ENCODE measurements around the gene ALDH7A1. TPM values are rescaled to one million over a fixed set of nuclear protein-coding genes. Genes with fewer than 3 reads are reported as not detected.
A peak's percentile ranks its signal among the peaks of the same experiment; 100 is the strongest.

ALDH7A1 gene
- total RNA-seq, 5 donors from 2014 or later (not counting 1 experiment from before 2014, with no cell fraction given), result 1.2 to 3.3 (median 2.1) TPM

GRCh38 chr5:126508251-126508961, 86.6 kb downstream of the ALDH7A1 start:
- Mint-ChIP-seq H3K4me1 (peaks cover 51 to 60% (median 54%) of the 10 kb centered on the region in 3 donors), H3K27me3 (no peaks in the 10 kb centered on the region), H3K27ac (peak overlapping the region; percentile 96 to 98), H3K36me3 (no peaks in the 10 kb centered on the region), H3K9me3 (no peaks in the 10 kb centered on the region), H3K4me3 (peak overlapping the region; percentile 74 to 80 (median 76))
- ATAC-seq (replicated peaks in 1 of 4) (peak; percentile 40 to 60 (median 54)), DNase-seq (peak in 5 of 35 experiments; percentile 8 to 58 (median 18))
- Histone ChIP-seq H3K27me3 (replicated peaks in 1 of 2; ENCODE audit: control insufficient read depth in 2 of 2, extremely low read depth in 1 of 2, insufficient read depth in 2 of 2, low read length in 1 of 2) (no peaks in the 10 kb centered on the region), H3K9me3 (no peaks in the 10 kb centered on the region), H3K4me1 (ENCODE audit: control insufficient read depth in 1 of 2, extremely low read depth in 1 of 2, insufficient read depth in 2 of 2, low read length in 2 of 2) (peaks cover 14 to 24% of the 10 kb centered on the region in 2 experiments), H3K36me3 (ENCODE audit: control insufficient read depth in 2 of 2, extremely low read depth in 1 of 2, insufficient read depth in 1 of 2, low read length in 1 of 2) (no peaks in the 10 kb centered on the region), H3K27ac (ENCODE audit: low read length) (peak overlapping the region; percentile 59), H3K4me3 (ENCODE audit: control insufficient read depth in 1 of 2, extremely low read depth in 1 of 2, low read length in 1 of 2) (peak overlapping the region; percentile 1 to 32)
- POLR2A ChIA-PET, result interaction anchor here in 1 of 2 donors (0.6 kb wide), 1 partner anchor 270 kb away, joined by 4 read pairs; no protein-coding TSS in a partner anchor
- WGBS (ENCODE audit: insufficient coverage), result 73% methylated on average over 5 of the region's 13 CpGs
- CTCF ChIA-PET, result interaction anchor here in 1 of 2 donors (1.0 kb wide), 1 partner anchor 9 kb away, joined by 3 read pairs; no protein-coding TSS in a partner anchor

GRCh38 chr5:126506079-126506478, 88.9 kb downstream of the ALDH7A1 start:
- peaks cover 46 to 55% (median 50%) of the 10 kb centered on the region in 3 donors for H3K4me1 Mint-ChIP-seq
- ChIA-PET CTCF (no interaction called here), POLR2A (no interaction called here)
- H3K27ac ChIP-seq (ENCODE audit: low read length), result no peak overlapping the region
- no peaks in the 10 kb centered on the region for H3K9me3 Mint-ChIP-seq
- no peaks in the 10 kb centered on the region for H3K27me3 ChIP-seq (replicated peaks in 1 of 2; ENCODE audit: control insufficient read depth in 2 of 2, extremely low read depth in 1 of 2, insufficient read depth in 2 of 2, low read length in 1 of 2)
- H3K36me3 ChIP-seq (ENCODE audit: control insufficient read depth in 2 of 2, extremely low read depth in 1 of 2, insufficient read depth in 1 of 2, low read length in 1 of 2), result no peaks in the 10 kb centered on the region
- ATAC-seq (replicated peaks in 1 of 4) (no peak), DNase-seq (no peak)
- no CpG with 5 or more reads among the region's 4 CpGs for whole genome bisulfite sequencing (ENCODE audit: insufficient coverage)
- H3K36me3 Mint-ChIP-seq, result no peaks in the 10 kb centered on the region
- no peaks in the 10 kb centered on the region for H3K27me3 Mint-ChIP-seq
- no peak overlapping the region for H3K4me3 Mint-ChIP-seq
- no peaks in the 10 kb centered on the region for H3K9me3 ChIP-seq
- H3K4me3 ChIP-seq (ENCODE audit: control insufficient read depth in 1 of 2, extremely low read depth in 1 of 2, low read length in 1 of 2), result no peak overlapping the region
- no peak overlapping the region for H3K27ac Mint-ChIP-seq
- peaks cover 14 to 24% of the 10 kb centered on the region in 2 experiments for H3K4me1 ChIP-seq (ENCODE audit: control insufficient read depth in 1 of 2, extremely low read depth in 1 of 2, insufficient read depth in 2 of 2, low read length in 2 of 2)

- DNase-seq (peak in 21 of 35 experiments; percentile 8 to 79 (median 22)), ATAC-seq (replicated peaks in 1 of 4) (peak; percentile 19 to 79 (median 52))
- H3K27ac ChIP-seq (ENCODE audit: low read length), result peak overlapping the region; percentile 41
- no peaks in the 10 kb centered on the region for H3K27me3 ChIP-seq (replicated peaks in 1 of 2; ENCODE audit: control insufficient read depth in 2 of 2, extremely low read depth in 1 of 2, insufficient read depth in 2 of 2, low read length in 1 of 2)
- Mint-ChIP-seq H3K4me1 (peaks cover 34 to 47% (median 46%) of the 10 kb centered on the region in 3 donors), H3K4me3 (no peak overlapping the region), H3K27ac (peak overlapping the region in 1 of 2 donors; percentile 64), H3K9me3 (no peaks in the 10 kb centered on the region), H3K36me3 (no peaks in the 10 kb centered on the region), H3K27me3 (no peaks in the 10 kb centered on the region)
- no peak overlapping the region for H3K4me3 ChIP-seq (ENCODE audit: control insufficient read depth in 1 of 2, extremely low read depth in 1 of 2, low read length in 1 of 2)
- ChIA-PET CTCF (no interaction called here), POLR2A (interaction anchor here in 1 of 2 donors (0.7 kb wide), 1 partner anchor 161 kb away, joined by 3 read pairs; no protein-coding TSS in a partner anchor)
- no peaks in the 10 kb centered on the region for H3K36me3 ChIP-seq (ENCODE audit: control insufficient read depth in 2 of 2, extremely low read depth in 1 of 2, insufficient read depth in 1 of 2, low read length in 1 of 2)
- WGBS (ENCODE audit: insufficient coverage), result 27% methylated on average over 2 of the region's 5 CpGs
- H3K9me3 ChIP-seq, result no peaks in the 10 kb centered on the region
- H3K4me1 ChIP-seq (ENCODE audit: control insufficient read depth in 1 of 2, extremely low read depth in 1 of 2, insufficient read depth in 2 of 2, low read length in 2 of 2), result peaks cover 7 to 20% of the 10 kb centered on the region in 2 experiments
These were observed 91.4 kb downstream of the ALDH7A1 start for GRCh38 chr5:126503602-126504104.

DNA sequence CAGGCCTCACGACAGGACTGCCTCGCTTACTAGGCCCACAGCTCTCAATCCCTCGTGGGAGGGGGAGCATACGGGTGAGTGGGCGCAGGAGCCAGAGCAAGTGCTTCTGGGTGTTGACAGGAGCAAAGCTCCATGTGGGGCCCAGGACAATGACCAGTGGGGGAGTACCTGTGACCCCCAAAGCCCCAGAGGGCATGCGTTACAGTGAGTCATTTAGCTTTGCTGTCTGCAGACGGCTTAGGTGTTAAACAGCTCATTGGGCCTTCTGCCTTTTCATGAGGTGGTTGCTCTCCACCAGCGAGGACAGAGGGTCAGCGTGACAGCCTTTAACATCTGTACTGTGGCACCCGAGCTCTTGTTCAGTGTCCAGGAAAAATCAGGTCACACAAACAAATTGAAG, 93.6 kb downstream of the ALDH7A1 start:
- no peak overlapping the region for H3K27ac ChIP-seq (ENCODE audit: low read length)
- POLR2A ChIA-PET, result no interaction called here
- H3K27ac Mint-ChIP-seq, result no peak overlapping the region
- H3K27me3 ChIP-seq (replicated peaks in 1 of 2; ENCODE audit: control insufficient read depth in 2 of 2, extremely low read depth in 1 of 2, insufficient read depth in 2 of 2, low read length in 1 of 2), result no peaks in the 10 kb centered on the region
- CTCF ChIA-PET, result interaction anchor here (0.6 to 3.2 kb wide), 10 partner anchors 11 to 301 kb away, joined by 3 to 24 read pairs (median 8); partner anchors contain the start of gene GRAMD2B (in 1 of the 2)
- no peak overlapping the region for H3K4me3 ChIP-seq (ENCODE audit: control insufficient read depth in 1 of 2, extremely low read depth in 1 of 2, low read length in 1 of 2)
- H3K4me1 Mint-ChIP-seq, result peaks cover 12 to 36% (median 29%) of the 10 kb centered on the region in 3 donors
- H3K27me3 Mint-ChIP-seq, result no peaks in the 10 kb centered on the region
- DNase-seq (no peak), ATAC-seq (replicated peaks in 1 of 4) (no peak)
- no peak overlapping the region for H3K4me3 Mint-ChIP-seq
- 94% methylated on average over 7 of the region's 10 CpGs for WGBS (ENCODE audit: insufficient coverage)
- H3K36me3 ChIP-seq (ENCODE audit: control insufficient read depth in 2 of 2, extremely low read depth in 1 of 2, insufficient read depth in 1 of 2, low read length in 1 of 2), result no peaks in the 10 kb centered on the region
- H3K9me3 Mint-ChIP-seq, result no peaks in the 10 kb centered on the region
- no peaks in the 10 kb centered on the region for H3K9me3 ChIP-seq
- H3K36me3 Mint-ChIP-seq, result no peaks in the 10 kb centered on the region
- peaks cover 5 to 9% of the 10 kb centered on the region in 2 experiments for H3K4me1 ChIP-seq (ENCODE audit: control insufficient read depth in 1 of 2, extremely low read depth in 1 of 2, insufficient read depth in 2 of 2, low read length in 2 of 2)

DNA sequence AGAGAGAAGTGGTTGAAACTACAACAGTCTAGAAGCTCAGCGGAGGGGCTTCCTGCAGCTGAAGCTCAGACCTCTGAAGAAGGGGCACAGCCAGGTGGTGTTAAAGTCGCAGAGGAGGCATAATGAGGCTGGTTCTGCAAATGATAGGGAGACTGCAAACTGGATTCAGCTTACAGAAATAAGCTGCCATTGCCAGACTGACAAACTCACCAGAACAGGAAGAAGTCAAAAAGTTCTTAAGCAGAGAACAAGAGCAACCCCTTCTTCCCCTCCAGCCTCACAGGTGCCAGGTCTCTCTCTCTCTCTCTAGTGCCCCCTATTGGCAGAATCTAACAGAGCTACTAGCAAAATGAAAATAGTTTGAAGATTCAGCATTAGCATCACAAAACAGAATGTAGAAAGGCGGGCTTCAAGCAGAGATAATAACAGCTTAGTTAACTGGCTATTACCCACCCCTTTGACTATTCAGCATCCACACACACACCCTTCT, 95.1 kb downstream of the ALDH7A1 start:
- no peak overlapping the region for H3K4me3 ChIP-seq (ENCODE audit: control insufficient read depth in 1 of 2, extremely low read depth in 1 of 2, low read length in 1 of 2)
- Mint-ChIP-seq H3K27me3 (no peaks in the 10 kb centered on the region), H3K4me3 (peak overlapping the region in 1 of 3 donors; percentile 10), H3K9me3 (no peaks in the 10 kb centered on the region), H3K36me3 (no peaks in the 10 kb centered on the region), H3K27ac (peak overlapping the region; percentile 69 to 78), H3K4me1 (peaks cover 12 to 34% (median 26%) of the 10 kb centered on the region in 3 donors)
- no peak overlapping the region for H3K27ac ChIP-seq (ENCODE audit: low read length)
- H3K36me3 ChIP-seq (ENCODE audit: control insufficient read depth in 2 of 2, extremely low read depth in 1 of 2, insufficient read depth in 1 of 2, low read length in 1 of 2), result no peaks in the 10 kb centered on the region
- ChIA-PET CTCF (interaction anchor here (0.6 to 3.2 kb wide), 41 partner anchors 9 to 280 kb away, joined by 3 to 24 read pairs (median 4); partner anchors contain the start of gene GRAMD2B (in 1 of the 2)), POLR2A (interaction anchor here (0.6 to 1.2 kb wide), 4 partner anchors 50 to 135 kb away, joined by 3 to 5 read pairs (median 3); no protein-coding TSS in a partner anchor)
- DNase-seq (peak in 26 of 35 experiments; percentile 8 to 74 (median 28)), ATAC-seq (replicated peaks in 1 of 4) (peak; percentile 81 to 84 (median 82))
- H3K9me3 ChIP-seq, result no peaks in the 10 kb centered on the region
- H3K27me3 ChIP-seq (replicated peaks in 1 of 2; ENCODE audit: control insufficient read depth in 2 of 2, extremely low read depth in 1 of 2, insufficient read depth in 2 of 2, low read length in 1 of 2), result no peaks in the 10 kb centered on the region
- WGBS (ENCODE audit: insufficient coverage), result 82% methylated on average over 2 of the region's 3 CpGs
- H3K4me1 ChIP-seq (ENCODE audit: control insufficient read depth in 1 of 2, extremely low read depth in 1 of 2, insufficient read depth in 2 of 2, low read length in 2 of 2), result peaks cover 5 to 9% of the 10 kb centered on the region in 2 experiments

GRCh38 chr5:126499278-126499677, 95.7 kb downstream of the ALDH7A1 start:
- CTCF ChIA-PET, result interaction anchor here (0.6 to 3.2 kb wide), 24 partner anchors 9 to 682 kb away, joined by 3 to 24 read pairs (median 4); partner anchors contain the start of gene GRAMD2B (in 1 of the 2)
- Mint-ChIP-seq H3K36me3 (no peaks in the 10 kb centered on the region), H3K9me3 (no peaks in the 10 kb centered on the region), H3K4me1 (peaks cover 12 to 33% (median 25%) of the 10 kb centered on the region in 3 donors), H3K4me3 (no peak overlapping the region), H3K27me3 (no peaks in the 10 kb centered on the region), H3K27ac (peak overlapping the region; percentile 69 to 78)
- peaks cover 0 to 2% of the 10 kb centered on the region in 2 donors for H3K36me3 ChIP-seq (ENCODE audit: control insufficient read depth in 2 of 2, extremely low read depth in 1 of 2, insufficient read depth in 1 of 2, low read length in 1 of 2)
- ATAC-seq (replicated peaks in 1 of 4) (no peak), DNase-seq (no peak)
- 100% methylated on average over 1 of the region's 2 CpGs for WGBS (ENCODE audit: insufficient coverage)
- POLR2A ChIA-PET, result interaction anchor here in 1 of 2 donors (0.5 to 1.2 kb wide), 2 partner anchors 71 to 72 kb away, joined by 3 read pairs; no protein-coding TSS in a partner anchor
- peaks cover 5 to 9% of the 10 kb centered on the region in 2 experiments for H3K4me1 ChIP-seq (ENCODE audit: control insufficient read depth in 1 of 2, extremely low read depth in 1 of 2, insufficient read depth in 2 of 2, low read length in 2 of 2)
- no peak overlapping the region for H3K27ac ChIP-seq (ENCODE audit: low read length)
- H3K4me3 ChIP-seq (ENCODE audit: control insufficient read depth in 1 of 2, extremely low read depth in 1 of 2, low read length in 1 of 2), result no peak overlapping the region
- H3K27me3 ChIP-seq (replicated peaks in 1 of 2; ENCODE audit: control insufficient read depth in 2 of 2, extremely low read depth in 1 of 2, insufficient read depth in 2 of 2, low read length in 1 of 2), result no peaks in the 10 kb centered on the region
- H3K9me3 ChIP-seq, result no peaks in the 10 kb centered on the region

Data from T-cell (primary cell).